ENCODE results near the gene ALG8.
"Not testable (repeated sequence)": the region's sequence is repeated elsewhere in the genome, so short reads cannot be mapped to it uniquely, and the experiment has no call there.

The ALG8 gene

DNA sequence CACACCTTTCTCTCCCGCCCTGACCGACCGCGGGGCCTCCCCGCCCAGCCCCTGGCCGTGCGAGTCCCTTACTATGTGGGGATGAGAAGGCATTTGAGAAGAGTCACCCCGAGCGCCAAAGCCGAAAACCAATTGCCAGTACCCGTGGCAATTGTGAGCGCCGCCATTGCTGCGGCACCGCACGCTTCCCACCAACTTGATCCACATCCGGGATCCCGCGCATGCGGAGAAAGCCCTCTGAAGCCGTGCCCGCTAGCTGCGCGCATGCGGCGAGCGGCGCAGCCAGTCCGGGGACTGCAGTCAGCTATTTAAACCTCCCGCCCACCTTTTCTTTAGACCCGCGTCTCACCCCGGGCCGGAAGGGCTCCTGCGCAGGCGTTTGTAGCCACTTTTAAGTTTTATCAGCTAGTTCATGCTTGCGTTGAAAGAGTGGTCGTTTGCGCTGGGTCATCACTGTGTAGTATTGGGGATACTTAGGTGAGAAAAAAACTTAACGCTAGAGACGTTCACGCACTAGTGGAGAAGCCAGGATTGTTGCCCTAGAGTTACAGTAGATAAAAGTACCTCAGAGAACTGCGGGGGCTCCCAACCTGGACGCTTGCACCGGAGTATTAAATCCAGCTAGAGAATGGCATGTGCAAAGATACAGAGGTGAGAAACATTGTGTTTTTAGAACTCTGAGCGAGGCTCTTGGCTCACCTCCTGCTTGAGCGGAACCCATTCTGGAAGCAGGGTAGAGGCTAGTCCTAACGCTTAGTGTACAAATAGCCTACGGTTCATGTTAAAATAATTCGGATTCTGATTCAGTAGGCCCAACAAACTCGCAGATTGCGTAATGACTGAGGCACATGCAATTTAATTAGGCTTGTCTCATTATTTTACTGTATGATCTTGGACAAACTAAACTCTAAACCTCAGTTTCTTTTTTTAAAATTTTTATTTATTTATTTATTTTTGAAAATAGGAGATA lies at the start of gene ALG8:
ALG8 (minus strand) TSS at position 205 of the 970 bp plus-strand sequence; CDS start at position 167, 38 bp downstream.
- DNase-seq (ENCODE audit: low read depth in 2 of 2, low spot score in 1 of 2) = peak; percentile 92 to 97

DNA sequence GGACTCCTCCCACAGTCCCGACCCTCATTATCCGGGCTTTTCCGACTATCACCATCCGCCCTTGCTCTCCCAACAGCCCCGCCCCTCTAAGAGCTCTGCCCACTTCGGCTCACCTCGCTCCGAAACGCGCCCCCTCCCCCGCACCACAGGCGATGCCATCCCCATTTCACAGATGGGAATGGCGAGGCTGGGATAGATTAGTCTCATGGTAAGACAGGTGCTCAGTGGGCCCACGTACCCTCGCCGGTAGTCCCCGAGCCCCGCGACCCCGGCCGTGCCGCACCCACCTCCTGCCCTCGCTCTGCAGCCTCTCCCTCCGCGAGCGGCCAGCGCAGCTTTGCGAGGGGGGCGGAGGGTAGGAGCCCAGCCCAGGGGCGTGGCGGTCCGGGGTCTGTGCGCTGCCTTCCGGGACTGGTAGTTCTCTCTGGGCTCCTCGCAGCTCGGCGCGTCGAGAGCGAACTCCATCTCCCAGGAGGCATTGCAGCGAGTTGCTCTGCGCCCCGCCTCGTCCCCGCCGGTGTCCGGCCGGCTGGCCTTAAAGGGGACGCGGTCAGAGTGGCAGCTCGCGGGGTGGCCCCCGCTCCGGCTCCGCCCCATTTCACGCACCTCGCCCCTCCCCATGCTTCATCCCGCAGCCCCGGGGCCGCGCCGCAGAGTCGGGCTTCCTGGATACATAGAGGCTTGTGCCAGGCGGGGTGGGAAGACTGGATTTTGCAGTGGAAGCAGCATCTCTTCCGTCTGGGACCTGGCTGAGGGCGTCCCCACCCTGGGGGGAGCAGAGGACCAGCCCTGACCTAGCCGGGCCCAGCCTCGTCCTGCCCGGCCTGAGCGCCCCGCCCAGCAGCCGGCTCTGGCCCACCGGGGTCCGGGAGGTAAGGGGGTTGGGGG lies 49.1 kb upstream of the ALG8 start, which contains the start of the genes KCTD21 and USP35:
KCTD21 (minus strand) TSS at position 341 of the 888 bp plus-strand sequence. CDS start 14,072 bp downstream, outside the sequence.
USP35 (plus strand) TSS at position 634 of the 888 bp plus-strand sequence. CDS start 7,327 bp downstream, outside the sequence.
- peak; percentile 72 to 84 for DNase-seq (ENCODE audit: low read depth in 2 of 2, low spot score in 1 of 2)

DNA sequence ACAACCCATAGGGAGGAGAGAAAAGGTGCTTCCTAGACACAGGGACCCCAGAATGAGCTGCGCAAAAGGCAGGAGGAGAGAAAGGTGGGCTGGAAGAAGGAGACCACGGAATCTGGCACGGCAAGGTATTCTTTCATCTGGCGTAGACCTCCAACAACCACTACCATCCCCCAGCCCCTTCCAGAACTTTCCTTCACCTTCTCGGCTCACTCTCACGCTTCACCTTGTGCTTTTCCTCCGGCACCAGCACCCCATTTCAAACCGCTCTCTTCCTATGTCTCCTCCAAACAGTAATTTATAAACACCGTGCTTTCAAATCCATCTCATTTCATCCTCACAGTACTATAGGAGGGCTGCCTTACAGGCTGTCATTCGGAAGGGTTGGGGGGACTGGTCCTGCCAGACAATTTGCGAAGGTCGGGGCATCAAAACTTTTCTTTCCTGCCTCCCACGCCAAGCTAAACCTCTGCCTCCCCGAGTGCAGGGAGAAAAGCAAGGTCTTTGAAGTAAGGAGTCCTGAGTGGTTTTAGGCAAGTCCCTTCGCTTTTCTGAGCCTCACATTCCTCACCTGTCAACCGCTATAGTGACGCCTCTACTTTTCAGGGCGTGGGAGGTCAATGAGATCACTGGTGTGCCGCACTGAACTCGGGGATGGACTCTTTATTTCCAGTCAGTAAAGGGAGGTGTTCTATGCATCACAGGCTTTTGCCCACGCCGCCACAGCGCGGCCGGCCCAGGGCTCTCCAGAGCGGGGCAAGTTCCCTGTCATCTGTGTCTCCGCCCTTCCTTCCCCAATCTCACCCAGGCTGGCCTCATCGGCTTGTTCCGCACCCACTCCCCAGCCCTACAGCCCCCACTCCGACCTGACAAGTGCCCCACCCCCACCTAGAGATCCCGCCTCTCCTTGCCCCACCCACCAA lies 48.2 kb upstream of the ALG8 start:
- DNase-seq (ENCODE audit: low read depth in 2 of 2, low spot score in 1 of 2) = peak; percentile 38 to 40

DNA sequence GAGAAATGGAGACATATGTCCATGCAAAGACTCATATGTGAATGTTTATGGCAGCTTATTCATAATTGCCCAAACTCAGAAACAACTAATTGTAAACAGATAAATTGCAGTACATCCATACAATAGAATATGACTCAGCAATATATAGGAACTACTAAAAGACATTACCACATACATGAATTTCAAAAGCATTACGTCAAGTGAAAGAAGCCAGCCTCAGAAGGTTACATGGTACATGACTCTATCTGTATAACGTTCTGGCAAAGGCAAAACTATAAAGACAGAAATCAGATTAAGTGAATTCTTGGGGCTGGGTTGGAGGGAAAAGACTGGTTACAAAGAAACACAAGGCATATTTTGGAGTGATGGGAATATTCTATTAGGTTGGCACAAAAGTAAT lies 41.8 kb upstream of the ALG8 start:
- DNase-seq (ENCODE audit: low read depth in 2 of 2, low spot score in 1 of 2) = no peak

DNA sequence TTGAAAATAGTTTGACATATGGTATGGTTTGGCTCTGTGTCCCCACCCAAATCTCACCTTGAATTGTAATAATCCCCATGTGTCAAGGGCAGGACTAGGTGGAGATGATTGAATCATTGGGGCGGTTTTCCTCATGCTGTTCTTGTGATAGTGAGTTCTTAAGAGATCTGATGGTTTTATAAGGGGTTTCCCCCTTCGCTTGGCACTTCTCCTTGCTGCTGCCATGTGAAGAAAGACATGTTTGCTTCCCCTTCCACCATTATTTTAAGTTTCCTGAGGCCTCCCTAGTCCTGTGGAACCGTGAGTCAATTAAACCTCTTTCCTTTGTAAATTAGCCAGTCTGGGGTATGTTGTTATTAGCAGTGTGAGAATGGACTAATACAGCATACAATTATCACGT lies 41.3 kb upstream of the ALG8 start:
- DNase-seq (ENCODE audit: low read depth in 2 of 2, low spot score in 1 of 2) = no peak

DNA sequence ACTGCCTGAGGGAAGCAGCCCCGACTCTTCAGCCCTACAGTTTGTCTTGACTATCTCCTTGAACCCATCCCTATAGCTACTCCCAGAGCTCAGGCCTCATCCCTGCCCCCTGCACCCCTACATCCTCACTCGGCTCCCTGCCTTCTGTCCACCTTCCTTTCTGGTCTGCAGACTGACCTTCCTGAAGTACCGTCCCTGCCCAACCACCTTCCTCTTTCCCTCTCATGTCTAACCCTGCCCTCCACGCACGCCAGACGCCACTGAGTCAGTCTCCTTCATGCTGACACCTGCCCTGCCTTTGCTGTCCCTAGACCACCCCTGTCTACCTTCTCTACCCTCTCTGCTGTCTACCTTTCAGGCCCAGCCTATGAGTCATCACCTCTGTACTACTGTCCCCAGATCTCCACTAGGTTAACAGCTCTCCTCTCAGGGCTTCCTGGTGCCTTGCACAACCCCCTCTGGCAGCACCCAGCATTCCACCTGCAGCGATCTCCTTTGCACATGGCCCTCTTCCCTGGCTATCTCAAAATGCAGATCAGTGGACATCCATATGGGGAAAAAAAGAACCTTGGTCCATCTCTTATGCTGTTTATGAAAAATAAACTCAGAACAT lies 40.1 kb upstream of the ALG8 start:
- DNase-seq (ENCODE audit: low read depth in 2 of 2, low spot score in 1 of 2) = no peak

DNA sequence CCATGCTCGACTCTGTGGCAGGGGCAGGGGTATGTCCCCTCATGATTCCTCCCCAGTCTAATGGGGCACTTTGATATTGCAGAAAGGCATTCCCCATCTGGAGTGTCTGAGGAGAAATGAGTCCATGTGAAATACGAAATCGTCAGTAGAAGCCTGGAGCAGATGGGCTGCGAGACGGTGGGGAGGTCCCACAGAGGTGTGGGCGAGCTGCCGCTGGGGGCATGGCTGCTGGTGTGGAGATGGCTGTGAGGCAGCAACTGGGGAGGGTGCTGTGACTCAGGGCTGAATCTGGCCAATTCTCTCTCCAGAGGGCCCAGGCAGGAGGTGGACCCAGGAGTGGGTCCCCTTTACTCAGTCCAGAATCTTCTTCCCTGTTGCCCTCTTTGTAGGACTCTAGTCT lies 37.8 kb upstream of the ALG8 start:
- DNase-seq (ENCODE audit: low read depth in 2 of 2, low spot score in 1 of 2) = no peak

DNA sequence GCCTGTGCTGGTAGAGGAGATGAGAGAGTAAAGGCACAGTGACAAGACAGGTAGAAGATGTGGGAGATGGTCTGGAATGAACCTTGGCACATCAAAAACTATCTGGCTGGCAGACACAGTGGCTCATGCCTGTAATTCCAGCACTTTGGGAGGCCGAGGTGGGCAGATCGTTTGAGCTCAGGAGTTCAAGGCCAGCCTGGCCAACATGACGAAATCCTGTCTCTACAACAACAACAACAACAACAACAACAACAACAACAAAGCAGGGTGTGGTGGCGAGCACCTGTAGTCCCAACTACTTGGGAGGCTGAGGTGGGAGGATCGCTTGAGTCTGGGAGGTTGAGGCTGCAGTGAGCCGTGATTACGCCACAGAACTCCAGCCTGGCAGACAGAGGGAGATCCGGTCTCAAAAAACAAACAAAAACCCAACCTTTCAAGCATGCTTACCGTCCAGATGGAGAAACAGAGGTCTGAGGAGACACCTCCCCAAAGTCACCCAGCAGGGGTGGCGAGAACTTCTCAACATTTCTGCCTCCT lies 37.2 kb upstream of the ALG8 start:
- DNase-seq (ENCODE audit: low read depth in 2 of 2, low spot score in 1 of 2) = no peak

DNA sequence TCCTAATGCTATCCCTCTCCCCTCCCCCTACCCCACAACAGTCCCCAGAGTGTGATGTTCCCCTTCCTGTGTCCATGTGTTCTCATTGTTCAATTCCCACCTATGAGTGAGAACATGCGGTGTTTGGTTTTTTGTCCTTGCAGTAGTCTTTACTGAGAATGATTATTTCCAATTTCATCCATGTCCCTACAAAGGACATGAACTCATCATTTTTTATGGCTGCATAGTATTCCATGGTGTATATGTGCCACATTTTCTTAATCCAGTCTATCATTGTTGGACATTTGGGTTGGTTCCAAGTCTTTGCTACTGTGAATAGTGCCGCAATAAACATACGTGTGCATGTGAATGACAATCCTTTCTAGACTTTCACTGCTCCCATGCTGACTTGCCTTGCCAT lies 36.4 kb upstream of the ALG8 start:
- not testable (repeated sequence) for DNase-seq (ENCODE audit: low read depth in 2 of 2, low spot score in 1 of 2)

DNA sequence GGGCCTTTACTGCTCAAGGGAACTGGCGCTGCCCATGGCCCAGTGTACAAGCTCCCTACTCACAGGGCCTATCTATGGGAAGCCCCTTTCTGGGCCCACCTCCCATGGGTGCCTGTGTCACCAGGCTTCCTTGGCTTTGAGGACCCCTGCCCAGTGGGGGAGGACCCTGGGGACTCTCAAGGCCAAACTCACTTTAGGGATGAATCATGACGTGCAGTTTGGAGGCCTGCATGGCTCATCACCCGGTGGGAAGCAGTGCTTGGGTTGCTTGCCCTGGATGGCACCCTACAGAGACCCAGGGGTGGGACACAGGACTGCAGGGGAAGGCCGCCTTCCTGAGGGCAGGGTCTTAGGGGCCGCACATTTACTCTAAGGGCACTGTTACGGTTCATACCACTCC lies 32.5 kb upstream of the ALG8 start:
- no peak for DNase-seq (ENCODE audit: low read depth in 2 of 2, low spot score in 1 of 2)

DNA sequence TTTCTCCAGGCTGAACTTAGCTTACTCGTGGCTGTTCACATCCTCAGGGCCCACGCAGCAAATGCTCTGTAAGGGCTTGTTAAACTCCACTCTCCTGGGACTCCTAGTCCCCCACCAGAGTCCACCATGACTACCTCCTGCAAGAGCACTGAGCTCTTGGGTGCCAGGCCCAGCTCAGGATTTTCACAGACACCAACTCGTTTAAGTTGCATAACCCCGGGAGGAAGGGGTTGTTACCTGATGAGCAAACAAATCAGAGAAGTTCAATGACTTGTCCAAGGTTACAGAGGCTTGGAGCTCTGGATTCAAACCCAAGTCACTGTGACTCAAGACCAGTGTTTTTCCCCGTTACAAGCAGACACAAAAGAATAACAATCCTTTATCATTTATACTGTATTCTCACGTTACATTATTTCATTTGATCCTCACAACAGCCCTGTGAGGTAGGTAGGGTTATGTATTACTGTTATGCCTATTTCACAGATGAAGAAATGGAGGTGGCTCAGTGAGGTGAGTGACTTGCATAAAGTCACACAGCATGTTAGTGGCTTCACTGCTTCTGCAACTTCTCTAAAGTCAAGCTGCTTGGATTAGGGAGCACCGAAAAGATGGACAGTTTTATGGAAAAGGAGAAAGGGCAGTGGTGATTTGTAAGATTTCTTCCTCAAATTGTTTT lies 31.6 kb upstream of the ALG8 start:
- DNase-seq (ENCODE audit: low read depth in 2 of 2, low spot score in 1 of 2) = no peak

DNA sequence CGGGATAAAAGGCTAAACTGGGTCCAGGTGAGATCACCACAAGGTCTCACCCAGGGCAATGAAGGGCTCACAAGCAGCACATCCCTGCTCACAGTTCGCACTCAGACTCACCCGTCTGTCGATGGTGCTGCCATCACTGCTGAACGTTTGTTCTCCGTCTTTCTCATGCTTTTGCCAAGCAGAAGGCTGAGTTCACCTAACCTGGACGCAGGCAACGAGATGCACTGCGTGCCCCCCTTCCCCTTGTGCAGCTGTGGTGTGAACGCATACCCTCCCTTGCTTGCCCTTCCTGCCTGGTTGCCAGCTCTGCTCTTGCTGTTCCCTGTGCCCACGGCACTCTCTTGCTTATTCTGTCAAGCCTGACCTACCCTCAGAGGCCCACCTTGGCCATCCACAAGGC lies 31.0 kb upstream of the ALG8 start:
- DNase-seq (ENCODE audit: low read depth in 2 of 2, low spot score in 1 of 2) = no peak

DNA sequence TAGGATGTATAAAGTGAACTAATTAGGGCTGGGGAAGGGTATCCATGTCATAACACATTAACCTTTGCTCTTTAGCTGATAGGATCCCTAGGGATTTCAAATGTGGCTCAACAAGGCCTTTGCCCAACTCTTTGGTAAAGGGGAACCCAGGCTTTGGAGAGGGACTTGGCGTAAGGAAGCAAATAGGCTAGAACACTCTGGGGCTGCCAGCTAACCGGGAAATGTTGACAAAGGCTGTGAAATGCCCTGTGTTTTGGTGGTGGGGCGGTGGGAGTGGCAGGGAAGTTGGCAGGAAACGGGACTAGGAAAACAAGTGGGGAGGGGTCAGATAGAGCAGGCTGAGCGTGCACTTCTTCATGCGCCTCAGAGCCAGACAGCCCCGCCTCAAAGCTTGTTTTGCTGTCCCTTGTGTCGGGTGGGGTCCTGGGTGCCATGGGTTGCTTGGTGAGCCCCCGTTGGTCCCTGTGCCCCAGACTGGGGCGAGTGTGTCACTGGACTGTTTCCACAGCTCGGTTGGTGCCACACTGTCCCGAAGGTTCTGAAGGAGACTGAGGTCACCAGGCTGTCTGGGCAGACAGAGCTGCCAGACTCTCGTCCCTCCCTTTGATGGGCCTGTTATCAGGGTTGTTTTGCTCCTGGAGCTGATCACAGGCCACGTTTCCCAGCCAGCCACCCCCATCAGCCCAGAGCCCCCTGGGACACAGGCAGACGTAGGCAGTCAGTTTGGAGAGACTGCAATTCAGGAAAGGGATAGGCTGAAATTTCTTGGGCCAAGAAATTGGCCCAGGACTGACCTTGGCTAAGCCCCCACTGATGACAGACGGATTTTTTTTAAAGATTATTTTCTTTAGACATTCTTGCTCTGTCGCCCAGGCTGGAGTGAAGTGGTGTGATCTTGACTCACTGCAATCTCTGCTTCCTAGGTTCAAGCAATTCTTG lies 29.4 kb upstream of the ALG8 start:
- DNase-seq (ENCODE audit: low read depth in 2 of 2, low spot score in 1 of 2) = no peak

DNA sequence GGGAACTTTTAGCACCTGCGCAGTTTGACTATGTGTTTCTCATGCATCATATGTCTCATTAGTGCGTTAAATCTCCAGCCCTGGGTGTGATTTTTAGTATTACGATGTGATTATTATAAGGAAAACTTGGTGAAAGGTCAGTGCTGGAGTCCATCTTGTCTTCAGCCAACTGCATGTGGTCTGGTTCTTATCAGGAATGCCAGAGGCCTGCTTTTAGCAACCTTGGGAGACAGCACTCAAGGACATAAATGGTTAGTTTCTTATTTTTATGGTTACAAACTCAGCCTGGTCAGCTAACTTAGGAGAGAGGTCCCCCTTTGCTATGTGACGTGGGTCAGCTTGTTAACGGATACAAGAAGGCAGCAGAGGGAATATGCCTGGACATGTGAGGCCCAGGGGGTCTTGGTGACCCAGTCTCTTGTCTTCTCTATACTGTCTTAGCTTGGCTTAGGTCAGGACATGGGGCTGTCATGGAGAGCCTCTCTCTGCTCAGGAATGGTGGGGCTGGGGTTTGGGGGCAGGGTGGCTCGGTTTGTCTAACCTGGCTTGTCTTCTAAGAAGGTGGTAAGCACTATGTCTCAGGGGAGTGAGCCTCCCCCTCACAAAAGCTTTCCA lies 27.5 kb upstream of the ALG8 start:
- no peak for DNase-seq (ENCODE audit: low read depth in 2 of 2, low spot score in 1 of 2)

DNA sequence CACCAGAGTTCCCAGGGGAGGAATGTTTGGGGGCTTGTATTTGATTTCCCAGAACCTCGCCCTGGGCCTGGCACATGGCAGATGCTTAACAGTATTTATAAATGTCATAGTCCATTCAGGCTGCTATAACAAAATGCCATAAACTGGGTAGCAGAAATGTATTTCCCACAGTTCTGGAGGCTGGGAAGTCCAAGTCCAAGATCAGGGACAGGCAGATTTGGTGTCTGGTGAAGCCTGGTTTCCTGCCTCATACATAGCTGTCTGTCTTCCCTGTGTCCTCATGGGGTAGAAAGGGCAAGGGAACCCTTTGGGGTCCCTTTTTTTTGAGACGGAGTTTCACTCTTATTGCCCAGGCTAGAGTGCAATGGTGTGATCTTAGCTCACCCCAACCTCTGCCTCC lies 25.0 kb upstream of the ALG8 start:
- no peak for DNase-seq (ENCODE audit: low read depth in 2 of 2, low spot score in 1 of 2)

DNA sequence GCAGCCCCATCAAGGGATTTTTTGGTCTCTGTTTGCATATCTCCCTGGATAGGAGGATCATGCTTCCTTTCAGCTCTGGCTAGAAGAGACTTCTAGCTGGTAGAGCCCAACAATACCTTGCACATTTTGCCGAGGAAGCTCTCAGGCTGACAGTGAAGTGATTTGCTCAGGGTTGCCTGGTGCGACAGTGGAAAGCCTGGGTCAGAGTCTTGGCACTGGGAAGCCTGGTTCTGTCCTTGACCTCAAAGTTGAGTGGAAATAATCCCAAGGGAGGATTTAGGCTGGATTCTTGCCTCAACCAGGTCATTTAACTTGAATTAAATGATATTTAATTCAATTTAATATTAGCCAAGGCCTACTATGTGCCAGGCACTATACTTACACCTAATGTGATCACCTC lies 24.4 kb upstream of the ALG8 start:
- DNase-seq (ENCODE audit: low read depth in 2 of 2, low spot score in 1 of 2) = no peak

DNA sequence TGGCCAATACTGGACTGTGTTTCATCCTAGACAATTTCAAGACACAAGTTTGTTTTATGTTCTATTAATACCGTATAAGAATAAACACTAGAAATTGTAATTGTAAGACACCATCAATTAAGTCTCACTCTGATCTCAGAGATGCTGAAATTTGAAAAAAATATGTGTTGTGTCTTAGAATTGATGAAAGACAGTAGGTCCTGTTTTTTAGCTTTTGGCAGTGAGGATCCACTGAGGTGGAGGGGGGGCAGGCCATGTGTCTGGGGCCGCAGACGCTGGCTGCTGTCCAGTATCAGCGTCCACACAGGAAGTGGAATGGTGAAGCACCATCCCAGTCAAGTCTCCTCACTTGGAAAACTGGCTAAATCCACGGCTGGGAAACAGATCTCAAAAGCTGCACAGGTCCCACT lies 22.5 kb upstream of the ALG8 start:
- no peak for DNase-seq (ENCODE audit: low read depth in 2 of 2, low spot score in 1 of 2)

DNA sequence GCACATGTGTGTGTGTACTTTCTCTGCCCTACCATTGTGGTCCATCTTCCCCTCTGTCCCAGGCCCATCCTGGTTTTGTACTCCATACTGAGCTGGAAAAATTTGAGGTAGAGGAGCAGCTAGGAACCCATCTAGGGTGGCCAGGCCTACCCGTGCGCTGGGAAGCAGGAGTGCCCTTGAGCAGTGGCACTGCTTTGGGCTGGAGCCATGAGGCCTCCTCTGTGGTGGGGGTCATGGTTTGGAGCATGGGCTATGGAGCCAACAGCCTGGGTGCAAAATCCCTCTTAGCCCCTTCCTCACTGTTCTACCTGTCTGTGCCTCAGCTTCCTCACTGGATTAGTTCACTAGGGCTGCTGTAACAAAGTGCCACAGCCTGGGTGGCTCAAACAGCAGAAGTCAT lies 21.9 kb upstream of the ALG8 start:
- no peak for DNase-seq (ENCODE audit: low read depth in 2 of 2, low spot score in 1 of 2)

All from stimulated activated CD8-positive, alpha-beta memory T cell treated with anti-CD3 and anti-CD28 coated beads, Interleukin-4, amount 100 ng/mL, for 1 hour (primary cell).